Hepatocyte (in vitro differentiated cells): ENCODE results near the gene SREBF1. TPM values are rescaled to one million over a fixed set of nuclear protein-coding genes. Genes with fewer than 3 reads are reported as not detected.

Experiments
- DNase-seq: peaks from one replicate; pipeline ENCODE4 v3.0.0-alpha.2; 2016; ENCODE audit warnings: low spot score
- H2AFZ ChIP-seq: fragments of 200-600 bp; sonication (generic); 2 replicates; pipeline ENCODE4 v1.6.0; 2016; ENCODE audit warnings: antibody characterized with exemption, mild to moderate bottlenecking
- H3K27ac ChIP-seq: fragments of 200-600 bp; sonication (generic); 2 replicates; pipeline ENCODE4 v1.5.1; 2016; ENCODE audit warnings: mild to moderate bottlenecking
- H3K27me3 ChIP-seq: fragments of 200-600 bp; sonication (generic); 2 replicates; pipeline ENCODE4 v1.6.1; 2016
- H3K36me3 ChIP-seq: fragments of 200-600 bp; sonication (generic); replicated peaks from 2 replicates; pipeline ENCODE4 v1.5.1; 2016; ENCODE audit warnings: low read depth; ENCODE audit not compliant: insufficient read depth
- H3K4me1 ChIP-seq: fragments of 200-600 bp; sonication (generic); 2 replicates; pipeline ENCODE4 v1.5.1; 2016; ENCODE audit warnings: mild to moderate bottlenecking, moderate library complexity; ENCODE audit not compliant: insufficient read depth
- H3K4me2 ChIP-seq: fragments of 200-600 bp; sonication (generic); 2 replicates; pipeline ENCODE4 v1.6.0; 2016
- H3K4me3 ChIP-seq: fragments of 200-600 bp; sonication (generic); 2 replicates; pipeline ENCODE4 v1.5.1; 2016; ENCODE audit warnings: mild to moderate bottlenecking
- H3K79me2 ChIP-seq: fragments of 200-600 bp; sonication (generic); 2 replicates; pipeline ENCODE4 v1.6.0; 2017; ENCODE audit warnings: mild to moderate bottlenecking
- H3K9me2 ChIP-seq: fragments of 200-600 bp; sonication (generic); replicated peaks from 2 replicates; pipeline ENCODE4 v1.6.0; 2017; ENCODE audit warnings: mild to moderate bottlenecking; ENCODE audit not compliant: insufficient read depth
- H3K9me3 ChIP-seq: fragments of 200-600 bp; sonication (generic); 2 replicates; pipeline ENCODE4 v1.5.1; 2016; ENCODE audit warnings: low read depth, mild to moderate bottlenecking
- H4K20me1 ChIP-seq: fragments of 200-600 bp; sonication (generic); 2 replicates; pipeline ENCODE4 v1.6.0; 2016; ENCODE audit warnings: mild to moderate bottlenecking; ENCODE audit not compliant: insufficient read depth, poor library complexity, severe bottlenecking
- EZH2 ChIP-seq: fragments of 200-600 bp; sonication (generic); IDR thresholded peaks from 2 replicates; pipeline ENCODE4 v1.6.1; 2016; ENCODE audit warnings: antibody characterized with exemption, mild to moderate bottlenecking, borderline replicate concordance
- EZH2phosphoT487 ChIP-seq: fragments of 200-600 bp; sonication (generic); IDR thresholded peaks from one replicate; pipeline ENCODE4 v1.6.1; 2018; ENCODE audit warnings: antibody characterized with exemption, mild to moderate bottlenecking, low read depth, moderate library complexity; ENCODE audit not compliant: unreplicated experiment, severe bottlenecking
- WGBS: methylation state at CpG from one replicate; pipeline ENCODE4 v1.1.6; 2016; ENCODE audit warnings: low lambda C conversion rate; ENCODE audit errors: missing lambda C conversion rate; 5-methylcytosine and 5-hydroxymethylcytosine counted together
- polyA plus RNA-seq: library from polyadenylated mRNA; unstranded; fragments of >200 nt; fragmentation: Nextera tagmentation; extraction: Ambion mirVana; gene quantifications from 2 replicates; pipeline ENCODE4 v1.2.1, GENCODE V29; 2016
- total RNA-seq: library from RNA; depleted of rRNA; stranded (reverse); fragments of >200 nt; gene quantifications from 2 replicates; pipeline ENCODE4 v1.2.3, GENCODE V29; 2014
- TF ChIP-seq, protein P1 (sequence below): fragments of 200-600 bp; sonication (generic); IDR thresholded peaks from 2 replicates; pipeline ENCODE4 v1.5.1; 2016; ENCODE audit warnings: antibody characterized with exemption, mild to moderate bottlenecking; ENCODE audit not compliant: poor library complexity

The SREBF1 gene
- total and polyA plus RNA-seq, 2 experiments from 2014 or later = 57.1 to 140 TPM

DNA sequence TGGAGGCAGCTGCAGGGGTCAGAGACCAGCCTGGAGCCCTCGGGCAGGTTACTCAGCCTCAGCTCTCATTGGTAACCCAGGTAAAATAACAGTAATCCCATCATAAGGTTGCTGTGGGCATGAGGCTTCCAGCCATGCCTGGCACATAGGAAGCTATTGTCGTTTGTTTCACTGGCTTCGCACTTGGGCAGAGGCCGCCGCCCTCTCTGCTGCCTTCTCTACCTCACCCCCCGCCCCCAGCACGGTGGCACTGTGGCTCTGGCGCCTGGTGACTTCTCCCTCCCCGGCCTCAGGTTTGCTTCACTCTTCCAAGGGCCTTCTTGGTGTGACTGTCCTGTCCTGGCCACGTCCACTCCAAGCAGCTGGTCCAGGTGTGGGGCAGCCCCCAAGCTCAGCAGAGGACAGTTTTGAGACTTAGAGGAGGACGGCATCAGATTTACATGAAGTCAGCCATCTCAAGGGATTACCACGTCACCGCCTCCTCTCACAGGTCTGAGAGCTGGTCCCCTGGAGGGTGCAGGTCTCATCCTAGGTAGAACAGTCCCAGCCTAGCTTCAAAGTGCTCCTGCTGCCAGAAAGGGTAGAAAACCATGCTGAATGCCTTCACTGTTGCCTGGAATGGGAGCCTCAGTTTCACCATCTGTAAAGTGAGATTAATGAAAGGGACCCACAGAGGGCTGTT, 34.8 kb downstream of the SREBF1 start:
- H3K4me1 ChIP-seq = no peaks in the 10 kb centered on the region
- H3K9me3 ChIP-seq = no peaks in the 10 kb centered on the region
- no peak for DNase-seq
- WGBS = 96% methylated on average over 13 of the region's 13 CpGs
- H3K4me3 ChIP-seq = no peak overlapping the region
- no peak overlapping the region for H2AFZ ChIP-seq
- no peaks in the 10 kb centered on the region for H3K36me3 ChIP-seq
- H3K27ac ChIP-seq = no peak overlapping the region
- no peaks in the 10 kb centered on the region for H3K27me3 ChIP-seq
- no peaks in the 10 kb centered on the region for H3K9me2 ChIP-seq
- H4K20me1 ChIP-seq = peaks cover 14% of the 10 kb centered on the region
- H3K79me2 ChIP-seq = peaks cover 9% of the 10 kb centered on the region
- TF ChIP-seq, protein P1, sequence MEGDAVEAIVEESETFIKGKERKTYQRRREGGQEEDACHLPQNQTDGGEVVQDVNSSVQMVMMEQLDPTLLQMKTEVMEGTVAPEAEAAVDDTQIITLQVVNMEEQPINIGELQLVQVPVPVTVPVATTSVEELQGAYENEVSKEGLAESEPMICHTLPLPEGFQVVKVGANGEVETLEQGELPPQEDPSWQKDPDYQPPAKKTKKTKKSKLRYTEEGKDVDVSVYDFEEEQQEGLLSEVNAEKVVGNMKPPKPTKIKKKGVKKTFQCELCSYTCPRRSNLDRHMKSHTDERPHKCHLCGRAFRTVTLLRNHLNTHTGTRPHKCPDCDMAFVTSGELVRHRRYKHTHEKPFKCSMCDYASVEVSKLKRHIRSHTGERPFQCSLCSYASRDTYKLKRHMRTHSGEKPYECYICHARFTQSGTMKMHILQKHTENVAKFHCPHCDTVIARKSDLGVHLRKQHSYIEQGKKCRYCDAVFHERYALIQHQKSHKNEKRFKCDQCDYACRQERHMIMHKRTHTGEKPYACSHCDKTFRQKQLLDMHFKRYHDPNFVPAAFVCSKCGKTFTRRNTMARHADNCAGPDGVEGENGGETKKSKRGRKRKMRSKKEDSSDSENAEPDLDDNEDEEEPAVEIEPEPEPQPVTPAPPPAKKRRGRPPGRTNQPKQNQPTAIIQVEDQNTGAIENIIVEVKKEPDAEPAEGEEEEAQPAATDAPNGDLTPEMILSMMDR = no peak
- TF ChIP-seq EZH2phosphoT487 = no peak
- TF ChIP-seq EZH2 = no peak
- H3K4me2 ChIP-seq = no peak overlapping the region

DNA sequence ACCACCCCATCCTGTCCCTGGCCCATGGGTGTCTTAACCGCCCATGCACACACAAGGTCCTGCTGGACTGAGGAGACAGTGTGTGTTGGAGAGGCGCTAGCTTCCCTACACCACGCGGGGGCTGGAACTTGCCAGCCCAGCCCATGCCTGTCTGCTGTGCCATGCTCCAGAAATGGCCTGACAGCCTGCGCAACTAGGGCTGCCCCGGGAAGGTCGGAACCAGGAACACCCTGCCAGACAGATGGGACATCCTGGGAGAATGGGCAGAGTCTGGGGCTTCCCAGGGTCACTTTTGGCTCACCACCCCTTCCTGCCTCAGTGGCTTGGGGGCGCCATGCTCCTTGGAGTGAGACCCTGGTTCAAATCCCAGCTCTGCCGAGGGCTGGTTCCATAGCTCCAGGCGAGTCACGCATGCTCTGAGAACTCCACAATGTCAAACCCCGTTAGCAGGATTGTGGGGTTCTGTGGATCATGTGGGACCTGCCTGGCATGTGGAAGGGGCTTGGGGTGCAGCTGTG, 36.2 kb downstream of the SREBF1 start:
- Histone ChIP-seq H4K20me1 (peaks cover 25% of the 10 kb centered on the region), H3K36me3 (no peaks in the 10 kb centered on the region)
- TF ChIP-seq EZH2 (no peak), EZH2phosphoT487 (no peak)
- TF ChIP-seq, protein P1 = no peak

DNA sequence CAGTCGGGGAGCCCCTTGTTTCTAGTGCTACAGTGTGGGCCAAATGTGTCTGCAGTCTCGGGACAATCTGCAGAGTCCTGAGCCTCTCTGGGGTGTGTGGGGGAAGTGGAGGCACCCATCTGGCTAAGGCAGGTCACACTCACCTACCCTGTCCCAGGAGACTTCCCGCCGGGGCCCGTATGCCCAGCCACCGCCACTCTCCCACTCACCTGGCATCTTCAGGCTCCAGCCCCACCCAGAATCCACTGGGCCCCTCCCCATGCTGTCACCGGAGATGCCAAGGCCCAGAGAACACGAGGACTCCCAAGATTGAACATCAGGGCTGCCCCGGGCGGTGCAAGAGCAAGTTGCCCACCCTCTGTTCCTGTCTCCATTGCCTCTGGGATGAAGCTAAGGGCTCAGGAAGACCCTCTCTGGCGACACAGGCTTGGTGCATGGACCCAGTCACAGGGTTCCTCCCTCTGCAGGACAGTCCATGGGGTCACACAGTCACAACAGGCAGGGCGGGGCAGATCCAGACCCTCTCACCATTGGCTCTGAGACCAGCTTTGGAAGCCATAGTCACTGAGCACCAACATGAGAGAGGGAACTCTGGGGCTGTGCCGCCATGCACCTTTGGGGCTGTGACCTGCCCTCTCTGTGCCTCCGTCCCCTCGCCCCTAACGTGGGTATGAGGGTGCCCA, 38.1 kb downstream of the SREBF1 start:
- H3K27me3 ChIP-seq = no peaks in the 10 kb centered on the region
- H3K27ac ChIP-seq = no peak overlapping the region
- no peak for DNase-seq
- H3K79me2 ChIP-seq = peaks cover 11% of the 10 kb centered on the region
- H3K9me3 ChIP-seq = no peaks in the 10 kb centered on the region
- no peak overlapping the region for H2AFZ ChIP-seq
- peaks cover 37% of the 10 kb centered on the region for H4K20me1 ChIP-seq
- H3K4me2 ChIP-seq = no peak overlapping the region
- no peaks in the 10 kb centered on the region for H3K36me3 ChIP-seq
- TF ChIP-seq EZH2phosphoT487 (no peak), EZH2 (no peak)
- TF ChIP-seq, protein P1 = no peak
- no peak overlapping the region for H3K4me3 ChIP-seq
- 97% methylated on average over 16 of the region's 16 CpGs for WGBS
- no peaks in the 10 kb centered on the region for H3K9me2 ChIP-seq
- H3K4me1 ChIP-seq = no peaks in the 10 kb centered on the region

More for the DNA sequence above, 36.2 kb downstream of the SREBF1 start:
- Histone ChIP-seq H3K4me1 (no peaks in the 10 kb centered on the region), H2AFZ (no peak overlapping the region), H3K27me3 (no peaks in the 10 kb centered on the region), H3K79me2 (peaks cover 11% of the 10 kb centered on the region), H3K9me2 (no peaks in the 10 kb centered on the region), H3K27ac (no peak overlapping the region), H3K4me3 (no peak overlapping the region), H3K4me2 (no peak overlapping the region), H3K9me3 (no peaks in the 10 kb centered on the region)
- DNase-seq = no peak
- WGBS = 89% methylated on average over 12 of the region's 12 CpGs
